Nucleus accumbens (tissue), 56 donors: ENCODE data around the gene PLEKHH3.
"Not testable (repeated sequence)": the region's sequence is repeated elsewhere in the genome, so short reads cannot be mapped to it uniquely, and the experiment has no call there.

Experiments used
- DNase-seq, 56 donors: peaks; one replicate each; lab custom pipeline; 2025; lab: John Stamatoyannopoulos, UW

The PLEKHH3 gene

GRCh38 chr17:42640121-42640520, 36.7 kb downstream of the PLEKHH3 start:
- DNase-seq, result no peak

GRCh38 chr17:42639525-42640113, 37.2 kb downstream of the PLEKHH3 start:
- DNase-seq, result no peak

GRCh38 chr17:42632949-42633444, 43.8 kb downstream of the PLEKHH3 start:
- no peak for DNase-seq

- no peak for DNase-seq
Measured at GRCh38 chr17:42629411-42630009, 47.3 kb downstream of the PLEKHH3 start.

DNA sequence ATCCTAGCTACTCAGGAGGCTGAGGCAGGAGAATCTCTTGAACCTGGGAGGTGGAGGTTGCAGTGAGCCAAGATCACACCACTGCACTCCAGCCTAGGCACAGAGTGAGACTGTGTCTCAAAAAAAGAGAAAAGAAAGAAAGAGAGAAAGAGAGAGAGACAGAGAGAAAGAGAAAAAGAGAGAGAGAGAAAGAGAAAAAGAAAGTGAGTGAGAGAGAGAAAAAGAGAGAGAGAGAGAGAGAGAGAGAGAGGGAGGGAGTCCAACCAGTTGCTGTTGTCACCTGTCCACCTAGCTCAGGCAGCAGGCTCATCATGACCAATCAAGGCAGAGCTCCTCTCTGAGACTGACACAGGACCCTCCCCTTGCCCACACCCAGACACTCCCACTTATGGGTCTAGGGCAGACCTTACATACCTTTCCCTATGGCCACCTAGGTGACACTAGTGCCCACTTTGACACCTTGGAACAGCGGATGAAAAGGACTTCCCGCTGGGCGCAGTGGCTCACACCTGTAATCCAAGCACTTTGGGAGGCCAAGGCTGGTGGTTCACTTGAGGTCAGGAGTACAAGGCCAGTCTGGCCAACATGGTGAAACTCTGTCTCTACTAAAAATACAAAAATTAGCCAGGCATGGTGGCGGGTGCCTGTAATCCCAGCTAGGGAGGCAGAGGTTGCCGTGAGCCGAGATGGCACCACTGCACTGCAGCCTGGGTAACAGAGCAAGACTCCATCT, 49.6 kb downstream of the PLEKHH3 start:
- DNase-seq, result not testable (repeated sequence)

- DNase-seq, result no peak
Measured at GRCh38 chr17:42623732-42624596, 52.8 kb downstream of the PLEKHH3 start.

DNA sequence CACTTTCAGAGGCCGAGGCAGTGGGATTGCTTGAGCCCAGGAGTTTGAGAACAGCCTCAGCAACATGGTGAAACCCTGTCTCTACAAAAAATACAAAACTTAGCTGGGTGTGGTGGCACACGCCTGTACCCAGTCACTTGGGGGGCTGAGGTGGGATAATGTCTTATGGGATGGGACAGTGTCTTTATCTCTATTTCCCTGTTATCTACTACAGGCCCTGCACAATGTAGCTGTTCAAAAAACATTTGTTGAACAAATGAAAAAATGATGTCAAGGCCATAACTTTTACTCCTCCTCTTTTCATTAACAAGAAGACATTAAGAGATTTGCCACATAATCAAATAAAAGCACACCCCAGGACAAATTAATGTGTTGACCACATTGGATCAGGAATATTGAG, 53.5 kb downstream of the PLEKHH3 start:
- no peak for DNase-seq

GRCh38 chr17:42621987-42622386, 54.8 kb downstream of the PLEKHH3 start:
- not testable (repeated sequence) for DNase-seq

GRCh38 chr17:42618442-42619150, 58.2 kb downstream of the PLEKHH3 start:
- DNase-seq, result peak in 7 of 56 donors; percentile 1 to 12 (median 4)

GRCh38 chr17:42617956-42618431, 58.8 kb downstream of the PLEKHH3 start:
- no peak for DNase-seq
